NCI-H2081 treated with DMSO at 0.1 percent for 48 hours (cell line): ENCODE measurements around the gene FGFR1OP2.

Source experiments
- DNase-seq: peaks from one replicate; lab custom pipeline; 2025; lab: John Stamatoyannopoulos, UW

FGFR1OP2 gene

GRCh38 chr12:27003421-27004381, 65.4 kb downstream of the FGFR1OP2 start:
- DNase-seq, result no peak

- DNase-seq, result no peak
Measured at GRCh38 chr12:27005495-27005894, 67.2 kb downstream of the FGFR1OP2 start.

GRCh38 chr12:27006797-27007467, 68.7 kb downstream of the FGFR1OP2 start:
- no peak for DNase-seq

- no peak for DNase-seq
Measured at GRCh38 chr12:27008081-27008480, 69.8 kb downstream of the FGFR1OP2 start.

GRCh38 chr12:27009881-27010301, 71.6 kb downstream of the FGFR1OP2 start:
- no peak for DNase-seq

GRCh38 chr12:27012239-27012981, 74.1 kb downstream of the FGFR1OP2 start:
- DNase-seq, result no peak

GRCh38 chr12:27012982-27013255, 74.6 kb downstream of the FGFR1OP2 start:
- DNase-seq, result no peak

- no peak for DNase-seq
Measured at GRCh38 chr12:27013611-27014084, 75.4 kb downstream of the FGFR1OP2 start.

- peak; percentile 63 for DNase-seq
Measured at GRCh38 chr12:27014085-27014858, 76.0 kb downstream of the FGFR1OP2 start, which contains the start of gene TM7SF3. TSS of gene TM7SF3 (minus strand) at chr12:27014384. CDS start at chr12:27014168, 216 bp downstream.

GRCh38 chr12:27014859-27015729, 76.8 kb downstream of the FGFR1OP2 start:
- DNase-seq, result no peak

- peak; percentile 41 for DNase-seq
Measured at GRCh38 chr12:27015730-27016076, 77.4 kb downstream of the FGFR1OP2 start.
